NT2/D1 (cell line): ENCODE results near the gene TRDMT1.

Experiments used
- SUZ12 ChIP-seq: IDR thresholded peaks from 2 replicates; pipeline ENCODE4 v1.6.1; 2011; ENCODE audit not compliant: insufficient read length, insufficient read depth; ENCODE audit errors: extremely low read depth
- YY1 ChIP-seq: IDR thresholded peaks from 2 replicates; pipeline ENCODE4 v1.6.1; 2011; ENCODE audit not compliant: insufficient read length, insufficient read depth
- ZNF274 ChIP-seq: IDR thresholded peaks from 2 replicates; pipeline ENCODE4 v1.6.1; 2011; ENCODE audit warnings: mild to moderate bottlenecking, low read depth, low read length

DNA sequence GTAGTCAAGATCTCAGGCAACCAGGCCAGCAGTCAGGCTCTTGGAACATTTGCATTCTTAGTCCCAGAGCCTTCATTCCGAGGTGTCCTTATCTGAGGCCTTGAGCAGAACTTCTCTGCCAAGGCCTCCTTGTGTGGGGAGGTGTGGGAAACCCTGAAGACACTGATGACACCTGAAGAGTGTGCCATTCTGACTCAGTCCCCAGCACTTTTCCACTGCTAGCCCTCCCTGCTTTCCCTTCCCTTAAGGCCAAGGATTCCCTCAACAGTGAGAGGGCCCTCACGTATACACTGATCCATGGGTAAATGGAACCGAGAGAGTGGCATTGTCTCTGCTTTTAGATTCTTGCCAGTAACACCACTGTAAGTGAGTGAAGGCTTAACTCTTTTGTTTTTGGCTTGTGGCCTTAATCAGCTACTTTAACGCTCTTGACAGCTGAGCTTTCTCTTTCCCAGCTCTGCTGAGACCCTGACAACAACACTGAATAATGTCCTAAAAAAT lies 30.3 kb downstream of the TRDMT1 start:
- TF ChIP-seq ZNF274 (no peak), SUZ12 (no peak), YY1 (no peak)
